ENCODE measurements around the gene SRSF1. TPM values are rescaled to one million over a fixed set of nuclear protein-coding genes. Genes with fewer than 3 reads are reported as not detected.

SRSF1 gene
- total RNA-seq, 1 experiment from 2014 or later, result 232 TPM

DNA sequence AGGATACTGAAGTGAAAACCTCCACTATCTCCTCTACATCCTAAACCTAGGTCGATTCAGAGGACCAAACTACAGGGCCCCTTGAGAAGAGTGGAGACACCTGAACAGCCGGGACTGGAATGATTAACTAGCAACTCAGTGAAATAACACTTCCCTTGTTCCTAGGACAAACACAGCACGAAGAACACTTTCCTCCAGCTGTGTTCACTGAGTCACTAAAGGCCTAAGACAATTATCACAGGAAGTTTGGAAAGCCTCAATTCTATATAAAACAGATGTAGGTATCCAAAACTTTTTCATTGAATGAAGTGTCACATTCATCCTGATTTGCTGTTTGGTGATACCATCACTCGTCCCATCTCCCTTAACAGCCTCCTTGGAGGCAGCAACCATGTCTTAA is 36.3 kb downstream of the SRSF1 start:
- intact Hi-C loops (cut with micrococcal nuclease; ENCODE audit: unreplicated experiment), result no loop called here
- TF ChIP-seq CTCF (IDR thresholded peaks at IDR 0.05; ENCODE audit: unreplicated experiment), result no peak
- Mint-ChIP-seq H3K9me3 (ENCODE audit: low read depth, unreplicated experiment) (no peaks in the 10 kb centered on the region), H3K36me3 (ENCODE audit: insufficient read depth, unreplicated experiment) (peaks cover 5% of the 10 kb centered on the region), H3K27ac (ENCODE audit: unreplicated experiment) (no peak overlapping the region), H3K4me1 (ENCODE audit: low read depth, unreplicated experiment) (peaks cover 5% of the 10 kb centered on the region), H3K27me3 (ENCODE audit: unreplicated experiment) (no peaks in the 10 kb centered on the region), H3K4me3 (ENCODE audit: low read depth, unreplicated experiment) (no peak overlapping the region)
- DNase-seq, result no peak
- CTCF ChIA-PET, result no interaction called here
- no TSS peak for BruUV-seq (replicated peaks)

DNA sequence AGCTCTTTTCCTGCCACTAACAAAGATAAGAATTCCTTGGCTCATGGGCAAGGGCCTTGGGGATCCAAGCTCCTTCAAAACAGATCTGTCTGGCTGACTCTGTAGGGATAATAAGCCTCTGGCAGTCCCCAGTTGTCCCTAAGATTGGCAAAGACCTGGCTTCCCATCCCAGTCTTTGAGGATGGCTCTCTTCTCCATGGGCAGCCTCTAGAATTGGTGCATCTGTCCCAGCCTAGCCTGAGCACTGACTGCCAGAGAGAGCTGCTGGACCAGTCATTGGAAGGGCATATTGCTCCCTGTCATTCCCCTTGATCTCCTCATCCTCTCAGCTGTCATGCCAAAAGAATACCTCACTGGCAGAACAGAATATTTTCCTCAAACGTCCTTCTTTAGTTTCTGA is 38.6 kb downstream of the SRSF1 start:
- H3K4me3 Mint-ChIP-seq (ENCODE audit: low read depth, unreplicated experiment), result no peak overlapping the region
- TF ChIP-seq CTCF (IDR thresholded peaks at IDR 0.05; ENCODE audit: unreplicated experiment), result no peak
- intact Hi-C loops (cut with micrococcal nuclease; ENCODE audit: unreplicated experiment), result no loop called here
- BruUV-seq (replicated peaks), result no TSS peak
- H3K27ac Mint-ChIP-seq (ENCODE audit: unreplicated experiment), result no peak overlapping the region
- CTCF ChIA-PET, result no interaction called here
- H3K9me3 Mint-ChIP-seq (ENCODE audit: low read depth, unreplicated experiment), result no peaks in the 10 kb centered on the region
- H3K36me3 Mint-ChIP-seq (ENCODE audit: insufficient read depth, unreplicated experiment), result no peaks in the 10 kb centered on the region
- peaks cover 5% of the 10 kb centered on the region for H3K4me1 Mint-ChIP-seq (ENCODE audit: low read depth, unreplicated experiment)
- DNase-seq, result no peak
- no peaks in the 10 kb centered on the region for H3K27me3 Mint-ChIP-seq (ENCODE audit: unreplicated experiment)

DNA sequence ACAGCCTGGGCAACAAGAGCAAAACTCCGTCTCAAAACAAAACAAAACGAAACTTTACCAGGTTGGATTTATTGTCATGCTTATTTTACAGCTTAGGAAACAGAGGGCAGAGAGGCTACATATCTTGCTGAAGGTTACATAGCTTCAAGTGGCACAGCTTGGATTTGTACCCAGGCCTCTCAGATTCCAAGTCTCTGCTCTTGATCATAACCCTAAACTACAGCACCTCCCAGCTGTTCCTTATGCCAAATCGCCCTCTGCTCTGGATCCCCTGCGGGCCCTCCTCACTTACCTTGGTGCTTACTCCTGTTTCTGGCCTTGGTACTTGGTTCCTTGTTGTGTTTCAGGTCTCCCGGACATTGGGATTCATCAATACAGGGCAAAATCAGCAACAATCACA is 40.2 kb downstream of the SRSF1 start:
- intact Hi-C loops (cut with micrococcal nuclease; ENCODE audit: unreplicated experiment), result no loop called here
- no peaks in the 10 kb centered on the region for H3K9me3 Mint-ChIP-seq (ENCODE audit: low read depth, unreplicated experiment)
- peaks cover 5% of the 10 kb centered on the region for H3K4me1 Mint-ChIP-seq (ENCODE audit: low read depth, unreplicated experiment)
- H3K36me3 Mint-ChIP-seq (ENCODE audit: insufficient read depth, unreplicated experiment), result no peaks in the 10 kb centered on the region
- TF ChIP-seq CTCF (IDR thresholded peaks at IDR 0.05; ENCODE audit: unreplicated experiment), result no peak
- no peak for DNase-seq
- H3K27ac Mint-ChIP-seq (ENCODE audit: unreplicated experiment), result no peak overlapping the region
- CTCF ChIA-PET, result no interaction called here
- H3K27me3 Mint-ChIP-seq (ENCODE audit: unreplicated experiment), result no peaks in the 10 kb centered on the region
- no peak overlapping the region for H3K4me3 Mint-ChIP-seq (ENCODE audit: low read depth, unreplicated experiment)
- no TSS peak for BruUV-seq (replicated peaks)

DNA sequence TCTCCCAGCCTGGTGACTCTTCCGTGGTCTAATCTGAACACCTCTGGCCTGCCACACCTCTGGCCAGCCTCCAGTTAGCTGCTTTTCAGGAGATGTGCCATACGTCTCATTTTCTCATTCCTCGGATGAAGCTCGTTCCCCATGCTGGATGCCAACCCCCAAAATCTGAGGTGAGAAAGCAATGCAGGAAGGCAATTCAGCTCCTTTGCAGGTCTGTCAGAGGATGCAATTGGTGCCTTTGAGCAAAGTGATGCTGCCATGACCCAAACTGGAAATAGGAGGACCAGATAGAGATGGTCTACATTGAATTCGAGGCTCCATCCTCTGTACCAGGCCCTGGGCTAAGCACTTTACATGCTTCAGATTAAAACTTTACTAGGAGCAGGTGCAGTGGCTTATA is 40.8 kb downstream of the SRSF1 start:
- TF ChIP-seq CTCF (IDR thresholded peaks at IDR 0.05; ENCODE audit: unreplicated experiment), result no peak
- Mint-ChIP-seq H3K27ac (ENCODE audit: unreplicated experiment) (no peak overlapping the region), H3K36me3 (ENCODE audit: insufficient read depth, unreplicated experiment) (no peaks in the 10 kb centered on the region), H3K4me3 (ENCODE audit: low read depth, unreplicated experiment) (no peak overlapping the region), H3K9me3 (ENCODE audit: low read depth, unreplicated experiment) (no peaks in the 10 kb centered on the region), H3K27me3 (ENCODE audit: unreplicated experiment) (no peaks in the 10 kb centered on the region), H3K4me1 (ENCODE audit: low read depth, unreplicated experiment) (peaks cover 5% of the 10 kb centered on the region)
- DNase-seq, result no peak
- BruUV-seq (replicated peaks), result no TSS peak
- CTCF ChIA-PET, result interaction anchor here (1.5 kb wide), 1 partner anchor 12 kb away, joined by 4 read pairs; the partner anchor contains the start of gene CUEDC1
- intact Hi-C loops (cut with micrococcal nuclease; ENCODE audit: unreplicated experiment), result no loop called here

Data from Calu3 (cell line).